GM21381 (cell line): Measurements from ENCODE around the gene CAV1.

Experiments
- ATAC-seq: cut with Tn5 transposase; IDR thresholded peaks from one replicate; pipeline ENCODE4 v1.9.1; 2021; ENCODE audit warnings: mild to moderate bottlenecking, moderate library complexity; ENCODE audit not compliant: unreplicated experiment

Gene CAV1

GRCh38 chr7:116554911-116555310, 30.1 kb downstream of the CAV1 start:
- ATAC-seq, result no peak

- no peak for ATAC-seq
Observed at GRCh38 chr7:116557066-116557585, 32.3 kb downstream of the CAV1 start.

GRCh38 chr7:116557901-116558300, 33.1 kb downstream of the CAV1 start:
- no peak for ATAC-seq

- no peak for ATAC-seq
Observed at GRCh38 chr7:116560021-116560970, 35.5 kb downstream of the CAV1 start.

GRCh38 chr7:116561697-116562483, 37.1 kb downstream of the CAV1 start:
- no peak for ATAC-seq

GRCh38 chr7:116562529-116563121, 37.8 kb downstream of the CAV1 start:
- no peak for ATAC-seq

GRCh38 chr7:116565981-116566380, 41.1 kb downstream of the CAV1 start:
- no peak for ATAC-seq

GRCh38 chr7:116566666-116567065, 41.8 kb downstream of the CAV1 start:
- ATAC-seq, result no peak

- ATAC-seq, result no peak
Observed at GRCh38 chr7:116569737-116570136, 44.9 kb downstream of the CAV1 start.

GRCh38 chr7:116570306-116570705, 45.5 kb downstream of the CAV1 start:
- ATAC-seq, result no peak

- ATAC-seq, result no peak
Observed at GRCh38 chr7:116571037-116571436, 46.2 kb downstream of the CAV1 start.

- ATAC-seq, result no peak
Observed at GRCh38 chr7:116571552-116571951, 46.7 kb downstream of the CAV1 start.

- ATAC-seq, result no peak
Observed at GRCh38 chr7:116572036-116572435, 47.2 kb downstream of the CAV1 start.

- ATAC-seq, result no peak
Observed at GRCh38 chr7:116573541-116573940, 48.7 kb downstream of the CAV1 start.

GRCh38 chr7:116574025-116574822, 49.4 kb downstream of the CAV1 start:
- peak; percentile 24 for ATAC-seq

- no peak for ATAC-seq
Observed at GRCh38 chr7:116575853-116576252, 51.0 kb downstream of the CAV1 start.

- ATAC-seq, result no peak
Observed at GRCh38 chr7:116576350-116577319, 51.8 kb downstream of the CAV1 start.

GRCh38 chr7:116577320-116577871, 52.6 kb downstream of the CAV1 start:
- peak; percentile 82 for ATAC-seq

- no peak for ATAC-seq
Observed at GRCh38 chr7:116578526-116578925, 53.7 kb downstream of the CAV1 start.
